Vagina (tissue), 2 donors: ENCODE data around the gene OAT.

Experiments
- POLR2A ChIP-seq, 2 donors: fragments of 450-650 bp; IDR thresholded peaks; one replicate each; pipeline ENCODE4 v1.6.1; 2017; ENCODE audit warnings: antibody characterized with exemption in 2 of 2, mild to moderate bottlenecking in 2 of 2, moderate library complexity in 2 of 2
- POLR2AphosphoS5 ChIP-seq, 2 donors: sonication (generic); formaldehyde crosslinking; IDR thresholded peaks; one replicate each; pipeline ENCODE4 v1.9.0; 2017; ENCODE audit warnings: antibody characterized with exemption in 2 of 2, mild to moderate bottlenecking in 2 of 2, low read depth in 1 of 2; ENCODE audit not compliant: insufficient read depth in 1 of 2
- TF ChIP-seq, protein P1 (sequence below), 3 experiments: fragments of 450-650 bp in 2 of 3; fragments of 200-600 bp in 1 of 3; sonication (generic) in 1 of 3; IDR thresholded peaks; one replicate each; pipeline ENCODE4 v1.5.1; 2017 to 2019; ENCODE audit warnings: antibody characterized with exemption in 3 of 3, mild to moderate bottlenecking in 2 of 3, moderate library complexity in 2 of 3

GRCh38 chr10:124388476-124388822 is 30.3 kb downstream of the OAT start:
- TF ChIP-seq, protein P1, sequence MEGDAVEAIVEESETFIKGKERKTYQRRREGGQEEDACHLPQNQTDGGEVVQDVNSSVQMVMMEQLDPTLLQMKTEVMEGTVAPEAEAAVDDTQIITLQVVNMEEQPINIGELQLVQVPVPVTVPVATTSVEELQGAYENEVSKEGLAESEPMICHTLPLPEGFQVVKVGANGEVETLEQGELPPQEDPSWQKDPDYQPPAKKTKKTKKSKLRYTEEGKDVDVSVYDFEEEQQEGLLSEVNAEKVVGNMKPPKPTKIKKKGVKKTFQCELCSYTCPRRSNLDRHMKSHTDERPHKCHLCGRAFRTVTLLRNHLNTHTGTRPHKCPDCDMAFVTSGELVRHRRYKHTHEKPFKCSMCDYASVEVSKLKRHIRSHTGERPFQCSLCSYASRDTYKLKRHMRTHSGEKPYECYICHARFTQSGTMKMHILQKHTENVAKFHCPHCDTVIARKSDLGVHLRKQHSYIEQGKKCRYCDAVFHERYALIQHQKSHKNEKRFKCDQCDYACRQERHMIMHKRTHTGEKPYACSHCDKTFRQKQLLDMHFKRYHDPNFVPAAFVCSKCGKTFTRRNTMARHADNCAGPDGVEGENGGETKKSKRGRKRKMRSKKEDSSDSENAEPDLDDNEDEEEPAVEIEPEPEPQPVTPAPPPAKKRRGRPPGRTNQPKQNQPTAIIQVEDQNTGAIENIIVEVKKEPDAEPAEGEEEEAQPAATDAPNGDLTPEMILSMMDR (IDR thresholded peaks at IDR 0.05), result no peak
- no peak for TF ChIP-seq POLR2A (IDR thresholded peaks at IDR 0.05)
- TF ChIP-seq POLR2AphosphoS5 (IDR thresholded peaks at IDR 0.05; ENCODE audit: insufficient read depth in 1 of 2, low read depth in 1 of 2), result no peak
